Effector memory CD4-positive, alpha-beta T cell (primary cell): ENCODE results near the gene NFKB2.

Source experiments
- DNase-seq, 3 donors: peaks; one replicate each; pipeline ENCODE4 v3.0.0-alpha.2; 2020
- H3K27ac ChIP-seq: 2 replicates; pipeline ENCODE4 v1.7.0; 2013; ENCODE audit warnings: mild to moderate bottlenecking, low read length, moderate library complexity; ENCODE audit not compliant: insufficient read depth, poor library complexity, severe bottlenecking
- H3K27me3 ChIP-seq: replicated peaks from 2 replicates; pipeline ENCODE4 v1.7.0; 2013; ENCODE audit warnings: mild to moderate bottlenecking, low read length; ENCODE audit not compliant: insufficient read depth, control insufficient read depth, poor library complexity, severe bottlenecking
- H3K36me3 ChIP-seq: 2 replicates; pipeline ENCODE4 v1.7.0; 2013; ENCODE audit warnings: mild to moderate bottlenecking, low read length, moderate library complexity; ENCODE audit not compliant: control insufficient read depth, insufficient read depth
- H3K4me1 ChIP-seq: 2 replicates; pipeline ENCODE4 v1.7.0; 2013; ENCODE audit warnings: low read length, mild to moderate bottlenecking; ENCODE audit not compliant: control insufficient read depth, insufficient read depth, poor library complexity, severe bottlenecking
- H3K4me3 ChIP-seq: 2 replicates; pipeline ENCODE4 v1.7.0; 2013; ENCODE audit warnings: low read length, low read depth, mild to moderate bottlenecking; ENCODE audit not compliant: insufficient read depth, poor library complexity, severe bottlenecking
- H3K9me3 ChIP-seq: 2 replicates; pipeline ENCODE4 v1.7.0; 2013; ENCODE audit warnings: mild to moderate bottlenecking, low read length, moderate library complexity; ENCODE audit not compliant: control insufficient read depth

Gene NFKB2

DNA sequence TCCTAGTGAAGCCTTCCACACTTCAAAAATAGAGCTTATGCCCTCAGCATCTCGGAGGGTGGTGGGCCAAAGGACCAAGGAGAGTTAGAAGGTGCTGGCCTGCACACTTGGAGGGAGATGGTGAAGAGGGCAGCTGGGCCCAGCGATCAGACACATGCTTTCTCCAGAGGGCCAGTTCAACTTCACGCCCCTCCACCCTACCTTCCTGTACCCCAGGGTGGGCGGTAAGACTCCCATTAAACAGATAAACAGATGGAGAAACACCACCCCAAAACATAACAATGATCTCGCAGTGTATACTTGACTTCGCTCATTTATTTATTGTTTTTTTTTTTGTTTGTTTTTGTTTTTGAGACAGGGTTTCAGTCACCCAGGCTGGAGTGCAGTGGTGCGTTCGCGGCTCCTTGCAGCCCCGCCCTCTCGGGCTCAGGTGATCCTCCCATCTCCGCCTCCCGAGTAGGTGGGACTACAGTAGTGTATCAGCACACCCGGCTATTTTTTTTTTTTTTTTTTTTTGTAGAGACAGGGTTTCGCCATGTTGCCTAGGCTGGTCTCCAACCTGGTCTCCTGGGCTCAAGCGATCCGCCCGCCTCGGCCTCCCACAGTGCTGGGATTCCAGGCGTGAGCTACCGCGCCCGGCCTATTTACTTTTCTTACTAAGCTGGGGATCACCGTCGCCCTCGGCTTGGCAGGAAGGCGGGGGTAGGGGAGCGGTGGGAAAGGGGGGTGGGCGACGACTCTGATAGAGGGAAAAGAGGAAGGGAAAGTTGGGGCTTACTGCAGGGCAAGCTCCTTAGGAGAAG is 54.0 kb downstream of the NFKB2 start:
- Histone ChIP-seq H3K9me3 (no peaks in the 10 kb centered on the region), H3K4me3 (peak overlapping the region; percentile 84), H3K36me3 (peaks cover 8% of the 10 kb centered on the region), H3K4me1 (peaks cover 17% of the 10 kb centered on the region), H3K27ac (peak overlapping the region; percentile 85), H3K27me3 (no peaks in the 10 kb centered on the region)
- peak; percentile 74 to 82 (median 78) for DNase-seq

DNA sequence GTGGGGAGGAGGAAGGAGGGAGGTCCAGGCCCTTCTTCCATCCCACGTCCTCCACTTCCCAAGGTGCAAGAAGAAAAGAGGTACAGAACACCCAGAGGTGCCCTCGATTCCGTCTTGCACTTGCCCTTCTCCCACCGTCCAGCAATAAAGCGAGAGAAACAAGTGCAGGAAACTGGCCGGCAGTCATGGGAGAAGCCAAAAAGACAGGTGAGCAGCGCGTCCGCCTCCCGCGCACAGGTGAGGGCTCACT is 54.5 kb downstream of the NFKB2 start:
- DNase-seq, result no peak
- H3K9me3 ChIP-seq, result no peaks in the 10 kb centered on the region
- no peaks in the 10 kb centered on the region for H3K27me3 ChIP-seq
- peaks cover 17% of the 10 kb centered on the region for H3K4me1 ChIP-seq
- peak overlapping the region; percentile 84 for H3K4me3 ChIP-seq
- peak overlapping the region; percentile 85 for H3K27ac ChIP-seq
- H3K36me3 ChIP-seq, result peaks cover 8% of the 10 kb centered on the region

- Histone ChIP-seq H3K9me3 (no peaks in the 10 kb centered on the region), H3K27ac (peak overlapping the region; percentile 85), H3K4me1 (peaks cover 17% of the 10 kb centered on the region), H3K36me3 (peaks cover 8% of the 10 kb centered on the region), H3K27me3 (no peaks in the 10 kb centered on the region), H3K4me3 (peak overlapping the region; percentile 84)
- peak; percentile 81 to 83 (median 82) for DNase-seq
Observed at GRCh38 chr10:102450374-102451104, 55.0 kb downstream of the NFKB2 start.

- Histone ChIP-seq H3K27ac (peak within 1 kb of the TSS; percentile 85), H3K9me3 (no peaks in the 10 kb centered on the region), H3K27me3 (no peaks in the 10 kb centered on the region), H3K4me1 (peaks cover 17% of the 10 kb centered on the region), H3K4me3 (peak within 1 kb of the TSS; percentile 84), H3K36me3 (peaks cover 12% of the 10 kb centered on the region)
- DNase-seq, result no peak
Observed at GRCh38 chr10:102451105-102451969, 55.8 kb downstream of the NFKB2 start, which contains the start of gene C10orf95. TSS of gene C10orf95 (minus strand) at chr10:102451543. CDS start at chr10:102451093, 450 bp downstream.
